Osteoblast (primary cell): ENCODE results near the gene PIP5K1B. TPM values are rescaled to one million over a fixed set of nuclear protein-coding genes. Genes with fewer than 3 reads are reported as not detected.
A peak's percentile ranks its signal among the peaks of the same experiment; 100 is the strongest.

ENCODE experiments used
- DNase-seq: peaks from one replicate; pipeline ENCODE4 v3.0.0; 2011; ENCODE audit warnings: low spot score, mixed read lengths; ENCODE audit not compliant: insufficient read length; ENCODE audit errors: missing footprints
- H2AFZ ChIP-seq: 2 replicates; pipeline ENCODE4 v1.6.0; 2011; ENCODE audit warnings: mild to moderate bottlenecking, low read length
- H3K27ac ChIP-seq: 2 replicates; pipeline ENCODE4 v1.5.1; 2011; ENCODE audit warnings: mild to moderate bottlenecking, low read depth, low read length, moderate library complexity
- H3K27me3 ChIP-seq: 2 replicates; pipeline ENCODE4 v1.6.0; 2012; ENCODE audit warnings: mild to moderate bottlenecking, control low read depth, inconsistent platforms, low read length, moderate library complexity; ENCODE audit not compliant: insufficient read depth
- H3K36me3 ChIP-seq: 2 replicates; pipeline ENCODE4 v1.5.1; 2011; ENCODE audit warnings: mild to moderate bottlenecking, low read length, control low read depth, moderate library complexity; ENCODE audit not compliant: insufficient read depth
- H3K4me1 ChIP-seq: 2 replicates; pipeline ENCODE4 v1.5.1; 2011; ENCODE audit warnings: mild to moderate bottlenecking, low read length, control low read depth, moderate library complexity; ENCODE audit not compliant: insufficient read depth
- H3K4me2 ChIP-seq: 2 replicates; pipeline ENCODE4 v1.6.0; 2011; ENCODE audit warnings: mild to moderate bottlenecking, low read length; ENCODE audit not compliant: insufficient read depth
- H3K4me3 ChIP-seq: fragments of 200-600 bp; sonication (generic); 3 replicates; pipeline ENCODE4 v1.5.1; 2012; ENCODE audit warnings: mild to moderate bottlenecking, low read length, inconsistent platforms; ENCODE audit not compliant: insufficient read depth
- H3K79me2 ChIP-seq: 2 replicates; pipeline ENCODE4 v1.6.0; 2012; ENCODE audit warnings: mild to moderate bottlenecking, low read length, control low read depth, inconsistent platforms; ENCODE audit not compliant: insufficient read depth
- H3K9me3 ChIP-seq: 2 replicates; pipeline ENCODE4 v1.5.1; 2011; ENCODE audit warnings: low read depth, low read length, control low read depth
- H4K20me1 ChIP-seq: 2 replicates; pipeline ENCODE4 v1.6.0; 2012; ENCODE audit warnings: mild to moderate bottlenecking, low read length, control low read depth; ENCODE audit not compliant: insufficient read depth
- CTCF ChIP-seq: IDR thresholded peaks from 2 replicates; pipeline ENCODE4 v1.5.1; 2011; ENCODE audit warnings: mild to moderate bottlenecking, low read depth, low read length, moderate library complexity; ENCODE audit errors: extremely low read depth
- total RNA-seq: library from RNA; depleted of rRNA; stranded (reverse); fragments of >200 nt; gene quantifications from 2 replicates; pipeline ENCODE4 v1.2.3, GENCODE V29; 2012

Gene PIP5K1B
- total RNA-seq, 1 donor: not detected

DNA sequence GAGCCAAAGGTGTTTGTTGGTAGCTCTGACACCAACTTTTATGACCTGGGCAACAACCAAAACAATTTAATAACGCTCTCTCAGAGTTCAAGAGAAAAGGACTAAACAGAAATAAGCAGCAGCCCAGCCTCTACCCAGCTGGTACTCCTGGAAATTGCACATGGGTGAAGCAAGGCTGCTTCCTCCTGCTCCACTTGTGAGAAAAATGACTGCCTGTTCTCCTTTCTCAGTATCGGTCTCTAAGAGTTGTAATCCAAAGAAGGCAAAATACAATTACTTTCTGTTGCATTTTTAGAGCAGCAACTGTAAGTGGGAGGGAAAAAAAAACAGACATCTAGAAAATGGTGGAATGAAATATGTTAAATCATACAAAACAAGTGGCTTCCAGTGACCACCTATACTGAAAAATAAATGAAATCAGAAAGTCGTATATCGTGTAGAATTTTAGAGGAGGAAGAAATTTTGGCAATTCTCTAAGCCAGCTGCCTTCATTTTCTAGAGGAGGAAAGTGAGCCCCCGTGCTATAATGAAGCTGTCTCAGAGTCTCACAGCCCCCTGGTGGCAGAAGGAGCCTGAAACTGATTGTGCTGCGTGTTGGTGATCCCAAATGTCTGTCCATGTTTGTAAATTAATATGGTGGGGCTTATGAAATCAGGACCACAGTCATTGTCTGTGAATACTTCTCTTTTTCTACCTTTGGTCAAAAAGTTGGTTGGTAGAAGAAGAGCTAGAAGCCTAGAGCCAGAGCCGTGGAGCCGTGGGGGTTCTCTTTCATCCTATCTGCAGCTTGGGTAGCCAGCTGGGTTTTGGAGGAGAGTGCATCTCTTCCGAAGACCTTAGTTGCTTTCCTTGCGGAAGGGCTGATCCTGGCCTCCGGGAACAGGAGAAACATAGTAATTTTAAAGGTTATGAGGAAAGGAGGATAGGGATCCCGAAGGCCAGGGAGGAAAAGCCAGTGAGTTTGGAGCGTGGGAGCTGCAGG is 139.9 kb downstream of the PIP5K1B start:
- no peaks in the 10 kb centered on the region for H3K9me3 ChIP-seq
- no peaks in the 10 kb centered on the region for H3K79me2 ChIP-seq
- H3K4me3 ChIP-seq: no peak overlapping the region
- no peak overlapping the region for H2AFZ ChIP-seq
- no peaks in the 10 kb centered on the region for H4K20me1 ChIP-seq
- TF ChIP-seq CTCF: peak; percentile 56
- DNase-seq: no peak
- H3K4me1 ChIP-seq: no peaks in the 10 kb centered on the region
- H3K4me2 ChIP-seq: no peak overlapping the region
- no peak overlapping the region for H3K27ac ChIP-seq
- H3K36me3 ChIP-seq: no peaks in the 10 kb centered on the region
- H3K27me3 ChIP-seq: no peaks in the 10 kb centered on the region

- Histone ChIP-seq H3K4me2 (no peak overlapping the region), H4K20me1 (no peaks in the 10 kb centered on the region), H3K4me1 (no peaks in the 10 kb centered on the region), H3K36me3 (no peaks in the 10 kb centered on the region), H3K9me3 (no peaks in the 10 kb centered on the region), H2AFZ (no peak overlapping the region), H3K27me3 (no peaks in the 10 kb centered on the region), H3K79me2 (no peaks in the 10 kb centered on the region), H3K27ac (no peak overlapping the region), H3K4me3 (no peak overlapping the region)
- no peak for TF ChIP-seq CTCF
- DNase-seq: no peak
Measured at GRCh38 chr9:68847765-68848164, 142.7 kb downstream of the PIP5K1B start.

DNA sequence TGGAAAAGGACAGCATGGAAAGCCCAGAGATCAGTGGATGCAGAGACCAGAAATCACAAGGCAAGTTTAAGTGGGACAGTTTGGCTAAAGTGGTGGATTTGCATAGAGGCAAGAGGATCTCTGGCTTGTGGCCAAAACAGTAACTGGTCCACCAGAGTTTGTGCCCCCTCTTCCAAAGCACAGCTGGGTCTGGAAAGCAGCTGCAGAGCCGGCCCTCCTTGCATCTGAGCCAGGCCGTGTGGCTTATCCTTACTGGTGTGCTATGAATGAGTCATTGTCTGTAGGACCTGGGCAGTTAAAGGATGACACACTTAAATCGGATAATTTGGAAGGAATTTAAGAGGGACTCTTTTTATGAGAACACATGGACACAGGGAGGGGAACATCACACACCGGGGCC is 146.6 kb downstream of the PIP5K1B start:
- DNase-seq: no peak
- Histone ChIP-seq H3K4me1 (no peaks in the 10 kb centered on the region), H3K36me3 (no peaks in the 10 kb centered on the region), H2AFZ (no peak overlapping the region), H3K79me2 (no peaks in the 10 kb centered on the region), H3K27ac (no peak overlapping the region), H3K27me3 (no peaks in the 10 kb centered on the region), H3K9me3 (no peaks in the 10 kb centered on the region), H3K4me2 (no peak overlapping the region), H3K4me3 (no peak overlapping the region), H4K20me1 (no peaks in the 10 kb centered on the region)
- TF ChIP-seq CTCF: no peak

DNA sequence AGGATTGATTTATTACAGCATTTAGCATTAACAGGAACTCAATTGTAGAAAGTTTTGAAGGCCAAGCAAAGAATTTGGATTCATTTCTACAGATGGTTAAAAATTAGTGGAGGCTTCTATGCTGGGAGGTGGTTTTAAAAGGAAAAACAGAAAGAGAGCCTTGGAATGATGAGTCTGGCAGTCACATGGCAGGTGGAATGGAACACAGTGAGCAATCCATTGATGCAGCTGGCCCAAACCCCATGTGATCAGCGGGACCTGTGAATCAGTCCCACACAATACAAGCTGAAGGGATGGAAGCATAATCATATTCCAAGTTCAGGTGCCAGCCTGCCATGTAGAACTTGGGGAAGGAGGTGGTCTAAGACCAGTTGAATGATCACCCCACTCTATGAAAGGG is 147.9 kb downstream of the PIP5K1B start:
- H3K4me2 ChIP-seq: no peak overlapping the region
- no peak overlapping the region for H2AFZ ChIP-seq
- no peaks in the 10 kb centered on the region for H3K4me1 ChIP-seq
- H3K4me3 ChIP-seq: no peak overlapping the region
- H3K27ac ChIP-seq: no peak overlapping the region
- H3K9me3 ChIP-seq: no peaks in the 10 kb centered on the region
- H3K36me3 ChIP-seq: no peaks in the 10 kb centered on the region
- TF ChIP-seq CTCF: no peak
- no peaks in the 10 kb centered on the region for H4K20me1 ChIP-seq
- no peaks in the 10 kb centered on the region for H3K27me3 ChIP-seq
- H3K79me2 ChIP-seq: no peaks in the 10 kb centered on the region
- no peak for DNase-seq
